H1 (cell line): ENCODE data around the gene FES. TPM values are rescaled to one million over a fixed set of nuclear protein-coding genes. Genes with fewer than 3 reads are reported as not detected.

Source experiments
- CHD2 ChIP-seq: IDR thresholded peaks from 2 replicates; pipeline ENCODE4 v1.6.1; 2012; ENCODE audit warnings: low read length, improper control_type of control experiment
- CTBP2 ChIP-seq: IDR thresholded peaks from 2 replicates; pipeline ENCODE4 v1.7.0; 2011; ENCODE audit warnings: borderline replicate concordance, mild to moderate bottlenecking, moderate library complexity, mixed read lengths, low read length; ENCODE audit not compliant: insufficient read depth, insufficient read length
- EP300 ChIP-seq, 2 experiments: IDR thresholded peaks; 1 replicate in 1 of 2; 2 replicates in 1 of 2; pipeline ENCODE4 v1.6.1; 2011 to 2012; ENCODE audit warnings: low read depth in 2 of 2, low read length in 2 of 2, mild to moderate bottlenecking in 2 of 2, borderline replicate concordance in 1 of 2, inconsistent platforms in 1 of 2, moderate library complexity in 1 of 2
- EZH2 ChIP-seq: fragments of 200-600 bp; sonication (generic); IDR thresholded peaks from 2 replicates; pipeline ENCODE4 v1.7.1; 2012; ENCODE audit warnings: low read depth, mild to moderate bottlenecking, moderate library complexity, low read length, inconsistent platforms; ENCODE audit not compliant: severe bottlenecking
- GTF2F1 ChIP-seq: IDR thresholded peaks from 2 replicates; pipeline ENCODE4 v1.6.1; 2012; ENCODE audit warnings: low read depth, low read length, improper control_type of control experiment, borderline replicate concordance
- HDAC6 ChIP-seq: IDR thresholded peaks from one replicate; pipeline ENCODE4 v1.7.1; 2012; ENCODE audit warnings: low read depth, mild to moderate bottlenecking, inconsistent platforms, low read length, moderate library complexity
- TAF1 ChIP-seq: IDR thresholded peaks from 2 replicates; pipeline ENCODE4 v1.6.1; 2011; ENCODE audit warnings: mild to moderate bottlenecking, low read depth, low read length
- TEAD4 ChIP-seq: IDR thresholded peaks from 2 replicates; pipeline ENCODE4 v1.6.1; 2012; ENCODE audit warnings: low read depth, low read length, inconsistent platforms, mixed read lengths
- USF2 ChIP-seq: IDR thresholded peaks from 2 replicates; pipeline ENCODE4 v1.6.1; 2011; ENCODE audit warnings: low read length, improper control_type of control experiment
- polyA plus RNA-seq, 7 experiments: library from polyadenylated mRNA; depleted of rRNA in 3 of 7; stranded (reverse) in 5 of 7; unstranded in 2 of 7; fragments of >200 nt in 5 of 7; fragments of 200-250 nt in 2 of 7; gene quantifications; 1 replicate in 5 of 7; 2 replicates in 1 of 7; 4 replicates in 1 of 7; pipeline versions ENCODE4 v1.2.1 to v1.2.3, GENCODE V29; 2011 to 2013; ENCODE audit warnings: missing spikeins in 2 of 7, mixed read lengths in 2 of 7
- total RNA-seq: library from RNA; stranded (reverse); fragmentation: NEBNext Ultra II Directional; extraction: Animal tissue kit (Norgen Biotek cat#: 25700); gene quantifications from 2 replicates; pipeline ENCODE4 v1.2.1, GENCODE V29; 2021

The FES gene
- total and polyA plus RNA-seq, 2 of the 8 experiments (the other 6 are each of a cell fraction or from before 2014, with no cell fraction given) = 8.5 to 8.6 TPM

DNA sequence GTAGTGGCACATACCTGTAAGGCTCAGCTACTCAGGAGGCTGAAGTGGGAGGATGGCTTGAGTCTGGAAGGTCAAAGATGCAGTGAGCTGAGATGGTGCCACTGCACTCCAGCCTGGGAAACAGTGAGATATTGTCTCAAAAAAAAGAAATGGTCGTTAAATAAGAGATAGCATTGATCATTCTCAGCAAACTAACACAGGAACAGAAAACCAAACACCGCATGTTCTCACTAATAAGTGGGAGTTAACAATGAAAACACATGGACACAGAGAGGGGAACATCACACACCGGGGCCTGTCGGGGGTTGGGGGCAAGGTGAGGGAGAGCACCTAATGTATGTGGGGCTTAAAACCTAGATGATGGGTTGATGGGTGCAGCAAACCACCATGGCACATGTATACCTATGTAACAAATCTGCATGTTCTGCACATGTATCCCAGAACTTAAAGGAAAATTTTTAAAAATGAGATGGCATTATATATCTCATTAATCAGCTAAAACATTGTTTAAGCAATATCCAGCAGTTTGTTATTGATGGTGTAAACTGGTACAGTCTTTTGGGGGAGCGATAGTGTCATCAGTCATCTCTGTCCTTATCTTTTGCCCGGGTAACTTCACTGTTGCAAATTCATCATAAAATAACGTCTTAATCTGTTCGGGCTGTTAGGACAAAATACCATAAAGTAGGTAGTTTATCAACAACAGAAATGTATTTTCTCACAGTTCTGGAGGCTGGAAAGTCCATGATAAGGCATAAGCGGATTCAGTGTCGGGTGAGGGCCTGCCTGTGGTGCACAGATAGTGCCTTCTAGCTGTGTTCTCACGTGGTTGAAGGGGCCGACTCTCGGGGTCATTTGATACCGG lies 17.1 kb downstream of the FES start (continued):
- no peak for TF ChIP-seq GTF2F1
- TF ChIP-seq EP300 (IDR thresholded peaks at IDR 0.05; ENCODE audit: borderline replicate concordance in 1 of 2, low read depth in 2 of 2, low read length in 2 of 2) = no peak
- TF ChIP-seq TEAD4 = no peak
- no peak for TF ChIP-seq EZH2
- TF ChIP-seq CTBP2 = no peak
- no peak for TF ChIP-seq CHD2
- no peak for TF ChIP-seq TAF1
- TF ChIP-seq HDAC6 = no peak
- TF ChIP-seq USF2 = no peak
